Stomach (tissue), 9 donors: Measurements from ENCODE around the gene MAPK9. TPM values are rescaled to one million over a fixed set of nuclear protein-coding genes. Genes with fewer than 3 reads are reported as not detected.

Experiments
- DNase-seq, 2 donors: peaks; one replicate each; pipeline versions ENCODE4 v3.0.0 to v3.0.0-alpha.2; 2013 to 2019
- H3K27ac ChIP-seq, 5 donors: fragments of 200-600 bp in 4 of 5; sonication (generic) in 4 of 5; one replicate each; pipeline ENCODE4 v1.5.1; 2013 to 2019; ENCODE audit warnings: mild to moderate bottlenecking in 1 of 5, moderate library complexity in 1 of 5
- H3K27me3 ChIP-seq, 3 donors: fragments of 200-600 bp; sonication (generic); one replicate each; pipeline ENCODE4 v1.5.1; 2017 to 2019; ENCODE audit warnings: mixed run types in 1 of 3
- H3K36me3 ChIP-seq, 4 donors: fragments of 200-600 bp; sonication (generic); 1 replicate in 3 of 4; 2 replicates in 1 of 4; pipeline ENCODE4 v1.5.1; 2016 to 2019
- H3K4me1 ChIP-seq, 4 donors: fragments of 200-600 bp; sonication (generic); one replicate each; pipeline ENCODE4 v1.5.1; 2016 to 2019
- H3K4me3 ChIP-seq, 4 donors: fragments of 200-600 bp; sonication (generic) in 3 of 4; one replicate each; pipeline ENCODE4 v1.5.1; 2016 to 2019; ENCODE audit warnings: mild to moderate bottlenecking in 1 of 4
- H3K9me3 ChIP-seq, 4 donors: fragments of 200-600 bp; sonication (generic); one replicate each; pipeline ENCODE4 v1.5.1; 2016 to 2019
- EP300 ChIP-seq: sonication (generic); formaldehyde crosslinking; IDR thresholded peaks from one replicate; pipeline ENCODE4 v1.6.1; 2017; ENCODE audit warnings: antibody characterized with exemption
- POLR2A ChIP-seq, 4 donors: fragments of 450-650 bp; IDR thresholded peaks; one replicate each; pipeline ENCODE4 v1.6.1; 2016; ENCODE audit warnings: antibody characterized with exemption in 4 of 4, control low read depth in 2 of 4, mild to moderate bottlenecking in 1 of 4, moderate library complexity in 1 of 4
- POLR2AphosphoS5 ChIP-seq, 3 donors: sonication (generic); formaldehyde crosslinking; IDR thresholded peaks; one replicate each; pipeline ENCODE4 v1.6.1; 2016; ENCODE audit warnings: antibody characterized with exemption in 3 of 3
- WGBS, 5 donors: extraction: QIAGEN DNeasy Blood & Tissue Kit in 3 of 5; methylation state at CpG; one replicate each; pipeline versions ENCODE4 v1.1.5 to v1.1.7; 2013 to 2018; 5-methylcytosine and 5-hydroxymethylcytosine counted together
- intact Hi-C: fragments of 100-400 bp; cut with DNase I; formaldehyde crosslinking; loops from one replicate; pipeline ENCODE4 v1.15.1; 2023; ENCODE audit warnings: low total_unique reads
- polyA plus RNA-seq, 3 donors: library from polyadenylated mRNA; stranded (reverse); fragments of 200-250 nt; gene quantifications; one replicate each; pipeline ENCODE4 v1.2.3, GENCODE V29; 2013
- total RNA-seq, 5 donors: library from RNA; depleted of rRNA; stranded (reverse); fragments of >200 nt; gene quantifications; one replicate each; pipeline versions ENCODE4 v1.1.0 to v1.2.3, GENCODE V29; 2014 to 2016
- TF ChIP-seq, protein P1 (sequence below), 7 experiments: fragments of 450-650 bp in 4 of 7; fragments of 200-600 bp in 3 of 7; sonication (generic) in 3 of 7; IDR thresholded peaks; one replicate each; pipeline ENCODE4 v1.5.1; 2016 to 2019; ENCODE audit warnings: antibody characterized with exemption in 7 of 7, control low read depth in 2 of 7, mild to moderate bottlenecking in 1 of 7
- donor health status: healthy with polysubstance abuse.
- donor health status: Bipolar disorder and iron deficiency.
- donor health status: healthy.

The MAPK9 gene
- total and polyA plus RNA-seq, 8 donors, result 9.2 to 43.5 (median 22.3) TPM

DNA sequence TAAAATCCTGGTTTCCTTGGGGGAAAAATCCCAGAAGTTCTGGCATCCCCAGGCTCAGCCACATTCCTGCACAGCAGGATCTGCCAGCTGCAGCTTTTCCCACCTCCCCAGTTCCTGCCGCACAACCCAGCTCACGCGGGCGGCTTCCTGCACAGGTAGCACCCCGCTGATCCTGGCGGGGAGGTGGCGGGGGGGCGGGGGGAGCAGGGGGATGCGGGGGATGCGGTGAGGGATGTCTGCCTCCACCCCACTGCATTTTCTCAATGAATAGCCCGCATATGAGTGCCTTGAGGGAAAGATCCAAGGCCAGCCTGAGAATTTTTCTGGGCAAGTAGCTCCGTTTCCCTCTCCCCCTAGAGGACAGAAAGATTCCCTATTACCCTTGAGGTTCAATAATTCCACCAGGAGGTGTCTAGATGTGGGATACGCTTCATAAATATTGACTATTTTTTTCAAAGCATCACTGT, 40.2 kb upstream of the MAPK9 start:
- no peak overlapping the region for H3K4me3 ChIP-seq
- no peaks in the 10 kb centered on the region for H3K9me3 ChIP-seq
- H3K4me1 ChIP-seq, result peaks cover 0 to 8% (median 0%) of the 10 kb centered on the region in 4 donors
- WGBS, 5 donors, result 12 to 44% (median 17%) methylated on average over 7 to 13 of the region's 13 CpGs
- DNase-seq, result peak in 1 of 2 donors; percentile 62
- TF ChIP-seq POLR2AphosphoS5 (IDR thresholded peaks at IDR 0.05) (no peak), POLR2A (IDR thresholded peaks at IDR 0.05) (no peak), EP300 (no peak)
- TF ChIP-seq, protein P1, sequence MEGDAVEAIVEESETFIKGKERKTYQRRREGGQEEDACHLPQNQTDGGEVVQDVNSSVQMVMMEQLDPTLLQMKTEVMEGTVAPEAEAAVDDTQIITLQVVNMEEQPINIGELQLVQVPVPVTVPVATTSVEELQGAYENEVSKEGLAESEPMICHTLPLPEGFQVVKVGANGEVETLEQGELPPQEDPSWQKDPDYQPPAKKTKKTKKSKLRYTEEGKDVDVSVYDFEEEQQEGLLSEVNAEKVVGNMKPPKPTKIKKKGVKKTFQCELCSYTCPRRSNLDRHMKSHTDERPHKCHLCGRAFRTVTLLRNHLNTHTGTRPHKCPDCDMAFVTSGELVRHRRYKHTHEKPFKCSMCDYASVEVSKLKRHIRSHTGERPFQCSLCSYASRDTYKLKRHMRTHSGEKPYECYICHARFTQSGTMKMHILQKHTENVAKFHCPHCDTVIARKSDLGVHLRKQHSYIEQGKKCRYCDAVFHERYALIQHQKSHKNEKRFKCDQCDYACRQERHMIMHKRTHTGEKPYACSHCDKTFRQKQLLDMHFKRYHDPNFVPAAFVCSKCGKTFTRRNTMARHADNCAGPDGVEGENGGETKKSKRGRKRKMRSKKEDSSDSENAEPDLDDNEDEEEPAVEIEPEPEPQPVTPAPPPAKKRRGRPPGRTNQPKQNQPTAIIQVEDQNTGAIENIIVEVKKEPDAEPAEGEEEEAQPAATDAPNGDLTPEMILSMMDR (IDR thresholded peaks at IDR 0.05), result no peak
- intact Hi-C loops, result no loop called here
- H3K36me3 ChIP-seq, result peaks cover 0 to 37% (median 30%) of the 10 kb centered on the region in 4 donors
- H3K27me3 ChIP-seq, result peaks cover 0 to 19% (median 5%) of the 10 kb centered on the region in 3 donors
- H3K27ac ChIP-seq, result peak overlapping the region in 3 of 5 donors; percentile 55 to 73 (median 59)

DNA sequence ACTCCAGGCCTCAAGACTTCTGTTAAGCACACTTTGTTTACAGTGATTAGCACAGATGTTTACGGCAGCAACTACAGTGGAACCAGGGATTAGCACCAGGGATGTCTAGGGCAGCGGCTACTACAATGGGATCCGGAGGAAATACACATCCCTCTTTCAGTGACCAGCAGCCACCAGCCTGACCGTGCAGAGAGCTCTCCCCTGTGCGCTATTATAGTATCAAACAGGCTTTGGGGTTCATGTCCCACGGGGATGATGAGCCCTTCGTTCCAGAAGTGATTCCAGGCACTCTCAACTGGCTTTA, 39.7 kb upstream of the MAPK9 start:
- H3K27me3 ChIP-seq, result peaks cover 0 to 19% (median 5%) of the 10 kb centered on the region in 3 donors
- H3K9me3 ChIP-seq, result no peaks in the 10 kb centered on the region
- H3K4me1 ChIP-seq, result peaks cover 0 to 8% (median 0%) of the 10 kb centered on the region in 4 donors
- H3K4me3 ChIP-seq, result no peak overlapping the region
- peaks cover 0 to 32% (median 25%) of the 10 kb centered on the region in 4 donors for H3K36me3 ChIP-seq
- no peak for DNase-seq
- intact Hi-C loops, result no loop called here
- WGBS, 5 donors, result 25 to 40% (median 26%) methylated on average over 6 to 7 of the region's 7 CpGs
- H3K27ac ChIP-seq, result peak overlapping the region; percentile 20 to 73 (median 55)
- TF ChIP-seq POLR2AphosphoS5 (IDR thresholded peaks at IDR 0.05) (no peak), POLR2A (IDR thresholded peaks at IDR 0.05) (no peak), EP300 (no peak)
- TF ChIP-seq, protein P1 (IDR thresholded peaks at IDR 0.05), result no peak

DNA sequence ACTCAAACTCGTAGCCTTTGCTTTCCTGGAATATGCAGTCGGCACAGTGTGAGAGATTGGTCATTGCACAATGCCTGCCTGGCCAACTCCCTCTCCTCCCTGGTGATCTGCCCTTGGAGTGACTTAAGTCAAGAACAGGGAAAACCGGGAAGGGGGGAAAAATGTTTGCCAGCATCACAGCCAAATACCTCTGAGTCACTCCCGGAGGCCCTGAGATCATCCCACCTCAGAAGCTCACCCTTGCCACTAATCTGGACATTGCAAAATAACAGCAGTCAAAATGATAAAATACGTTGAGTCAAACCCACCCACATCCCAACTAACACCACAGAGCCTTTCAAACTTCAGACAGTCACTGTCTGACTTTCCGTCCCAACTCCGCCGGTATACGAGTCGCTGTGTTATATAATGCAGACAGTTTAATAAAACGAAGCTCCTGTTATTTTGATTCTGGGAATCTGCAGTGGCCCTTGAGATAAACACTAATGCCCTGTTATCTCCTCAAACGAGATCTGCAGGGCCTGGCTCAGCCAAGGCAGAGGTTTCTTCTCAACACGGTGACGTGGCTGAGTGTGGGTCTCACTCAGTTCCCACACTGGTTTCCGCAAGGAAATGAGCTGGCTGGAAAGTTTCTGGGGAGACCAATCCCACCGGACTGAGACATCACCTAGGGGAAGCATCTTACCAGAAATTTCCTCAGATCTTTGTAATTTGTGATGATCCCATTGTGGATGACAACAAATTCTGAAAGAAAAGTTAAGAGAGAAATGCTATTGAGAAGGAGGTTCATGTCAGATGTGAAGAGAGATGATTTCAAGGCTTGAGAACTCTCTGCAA, 39.1 kb upstream of the MAPK9 start:
- DNase-seq, result peak; percentile 31 to 46
- 42 to 60% (median 54%) methylated on average over 16 of the region's 16 CpGs for WGBS, 5 donors
- H3K27ac ChIP-seq, result peak overlapping the region in 4 of 5 donors; percentile 28 to 73 (median 57)
- H3K4me1 ChIP-seq, result peaks cover 0 to 8% (median 0%) of the 10 kb centered on the region in 4 donors
- no peak overlapping the region for H3K4me3 ChIP-seq
- H3K36me3 ChIP-seq, result peaks cover 0 to 26% (median 20%) of the 10 kb centered on the region in 4 donors
- no peaks in the 10 kb centered on the region for H3K9me3 ChIP-seq
- TF ChIP-seq EP300 (no peak), POLR2A (IDR thresholded peaks at IDR 0.05) (no peak), POLR2AphosphoS5 (IDR thresholded peaks at IDR 0.05) (peak in 1 of 3 donors; percentile 53)
- TF ChIP-seq, protein P1 (IDR thresholded peaks at IDR 0.05), result no peak
- peaks cover 0 to 19% (median 5%) of the 10 kb centered on the region in 3 donors for H3K27me3 ChIP-seq
- intact Hi-C loops, result no loop called here

DNA sequence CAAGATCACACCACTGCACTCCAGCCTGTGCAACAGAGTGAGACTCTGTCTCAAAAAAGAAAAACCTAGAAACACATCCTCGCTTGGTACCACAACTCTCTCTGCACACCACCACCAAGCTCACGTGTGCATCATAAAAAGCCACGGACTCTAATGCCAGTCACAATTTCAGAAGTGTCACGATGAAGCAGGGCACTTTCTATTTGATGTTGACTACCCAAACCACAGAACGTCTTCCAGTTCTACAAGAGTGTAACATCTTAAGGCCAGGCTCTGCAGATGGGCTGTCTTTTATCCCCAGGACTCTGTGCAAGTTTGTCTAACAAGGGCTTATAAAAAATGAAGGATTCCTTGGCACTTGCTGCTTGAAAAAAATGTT, 38.4 kb upstream of the MAPK9 start:
- H3K27me3 ChIP-seq, result peaks cover 0 to 17% (median 5%) of the 10 kb centered on the region in 3 donors
- TF ChIP-seq POLR2A (IDR thresholded peaks at IDR 0.05) (no peak), EP300 (no peak), POLR2AphosphoS5 (IDR thresholded peaks at IDR 0.05) (no peak)
- TF ChIP-seq, protein P1 (IDR thresholded peaks at IDR 0.05), result no peak
- H3K4me3 ChIP-seq, result no peak overlapping the region
- DNase-seq, result peak in 1 of 2 donors; percentile 0
- intact Hi-C loops, result no loop called here
- H3K36me3 ChIP-seq, result peaks cover 0 to 18% (median 13%) of the 10 kb centered on the region in 4 donors
- peaks cover 0 to 8% (median 0%) of the 10 kb centered on the region in 4 donors for H3K4me1 ChIP-seq
- 77 to 85% (median 83%) methylated on average over 5 of the region's 5 CpGs for WGBS, 5 donors
- peak overlapping the region in 4 of 5 donors; percentile 3 to 57 (median 47) for H3K27ac ChIP-seq
- no peaks in the 10 kb centered on the region for H3K9me3 ChIP-seq
